ENCODE measurements around the gene STRN4. TPM values are rescaled to one million over a fixed set of nuclear protein-coding genes. Genes with fewer than 3 reads are reported as not detected.

The STRN4 gene
- polyA plus RNA-seq, 1 of the 3 experiments (the other 2 are of a cell fraction) = 92.8 TPM

DNA sequence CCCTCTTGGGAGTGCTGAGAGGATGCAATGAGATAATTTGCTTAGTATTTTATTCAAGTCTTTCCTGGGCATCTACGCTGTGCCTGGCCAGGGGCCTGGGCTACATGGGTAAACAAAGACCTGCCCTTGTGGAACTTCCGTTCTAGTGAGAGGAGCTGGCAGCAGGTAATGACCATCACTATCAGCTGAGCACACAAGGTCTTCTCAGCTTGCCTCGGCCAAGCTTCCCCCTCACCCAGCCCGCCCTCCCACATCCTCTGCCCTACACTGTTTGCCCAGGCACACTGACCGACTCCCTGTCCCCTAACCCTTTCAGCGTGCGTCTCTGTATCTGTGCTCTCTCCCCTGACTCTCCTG is 9.0 kb downstream of the STRN4 start:
- H3K79me2 ChIP-seq (ENCODE audit: insufficient read depth) = peaks cover 94% of the 10 kb centered on the region
- no peak overlapping the region for H2AFZ ChIP-seq (ENCODE audit: low read depth)
- H3K9ac ChIP-seq = no peak overlapping the region
- TF ChIP-seq TAF1 (IDR thresholded peaks at IDR 0.05; ENCODE audit: borderline replicate concordance, low read depth, low read length) = no peak
- no peak overlapping the region for H3K27ac ChIP-seq (ENCODE audit: low read depth in 2 of 2, low read length in 1 of 2)
- CTCF ChIA-PET = interaction anchor here (0.9 to 4.0 kb wide), 3 partner anchors 8 to 103 kb away, joined by 3 to 32 read pairs (median 4); partner anchors contain the start of gene FKRP
- H3K4me1 ChIP-seq (ENCODE audit: control insufficient read depth in 1 of 2, insufficient read depth in 2 of 2, low read depth in 1 of 2, low read length in 1 of 2) = peaks cover 0 to 8% of the 10 kb centered on the region in 2 experiments; a peak in 1 of 4 replicates
- no peak overlapping the region for H3K4me2 ChIP-seq
- no peaks in the 10 kb centered on the region for H3K9me3 ChIP-seq
- POLR2A ChIA-PET = no interaction called here
- peaks cover 25 to 59% of the 10 kb centered on the region in 2 experiments for H3K36me3 ChIP-seq (replicated peaks in 1 of 2; ENCODE audit: control insufficient read depth in 1 of 2, insufficient read depth in 2 of 2, low read length in 1 of 2)
- 100% methylated on average over 4 of the region's 7 CpGs for WGBS (ENCODE audit: low lambda C conversion rate)
- no peaks in the 10 kb centered on the region for H3K9me2 ChIP-seq
- peaks cover 12% of the 10 kb centered on the region for H3F3A ChIP-seq (replicated peaks; ENCODE audit: insufficient read depth)
- no peak overlapping the region for H3K4me3 ChIP-seq (ENCODE audit: low read depth in 2 of 2, low read length in 1 of 2)
- H4K20me1 ChIP-seq (ENCODE audit: insufficient read depth) = peaks cover 72% of the 10 kb centered on the region
- DNase-seq = no peak
- H3K27me3 ChIP-seq (ENCODE audit: insufficient read depth) = no peaks in the 10 kb centered on the region

- Histone ChIP-seq H3K9me3 (no peaks in the 10 kb centered on the region), H3K79me2 (ENCODE audit: insufficient read depth) (peaks cover 94% of the 10 kb centered on the region), H3K27ac (ENCODE audit: low read depth in 2 of 2, low read length in 1 of 2) (no peak overlapping the region; a peak in 1 of 4 replicates), H3K27me3 (ENCODE audit: insufficient read depth) (no peaks in the 10 kb centered on the region), H3K36me3 (replicated peaks in 1 of 2; ENCODE audit: control insufficient read depth in 1 of 2, insufficient read depth in 2 of 2, low read length in 1 of 2) (peaks cover 25 to 61% of the 10 kb centered on the region in 2 experiments), H3K9me2 (no peaks in the 10 kb centered on the region), H3K4me3 (ENCODE audit: low read depth in 2 of 2, low read length in 1 of 2) (no peak overlapping the region), H3K4me1 (ENCODE audit: control insufficient read depth in 1 of 2, insufficient read depth in 2 of 2, low read depth in 1 of 2, low read length in 1 of 2) (peaks cover 5 to 8% of the 10 kb centered on the region in 2 experiments; a peak in 2 of 4 replicates), H3F3A (replicated peaks; ENCODE audit: insufficient read depth) (peaks cover 12% of the 10 kb centered on the region), H2AFZ (ENCODE audit: low read depth) (no peak overlapping the region), H4K20me1 (ENCODE audit: insufficient read depth) (peaks cover 72% of the 10 kb centered on the region), H3K9ac (no peak overlapping the region), H3K4me2 (no peak overlapping the region)
- CTCF ChIA-PET = interaction anchor here (0.9 to 4.0 kb wide), 5 partner anchors 9 to 104 kb away, joined by 3 to 32 read pairs (median 3); partner anchors contain the start of gene FKRP
- POLR2A ChIA-PET = no interaction called here
- no peak for TF ChIP-seq TAF1 (IDR thresholded peaks at IDR 0.05; ENCODE audit: borderline replicate concordance, low read depth, low read length)
- no peak for TF ChIP-seq GABPA (IDR thresholded peaks at IDR 0.05; ENCODE audit: low read depth)
- no peak for TF ChIP-seq FOSL2 (IDR thresholded peaks at IDR 0.05; ENCODE audit: borderline replicate concordance, low read depth)
- no peak for TF ChIP-seq USF2 (IDR thresholded peaks at IDR 0.05; ENCODE audit: borderline replicate concordance, low read depth, low read length)
- no peak for TF ChIP-seq SMC3 (IDR thresholded peaks at IDR 0.05; ENCODE audit: low read depth, low read length)
- TF ChIP-seq RCOR1 (IDR thresholded peaks at IDR 0.05; ENCODE audit: low read length) = no peak
- TF ChIP-seq RXRA (IDR thresholded peaks at IDR 0.05; ENCODE audit: borderline replicate concordance, low read depth) = no peak
- no peak for TF ChIP-seq JUND (IDR thresholded peaks at IDR 0.05)
- TF ChIP-seq FOXM1 (IDR thresholded peaks at IDR 0.05; ENCODE audit: low read depth) = no peak
- TF ChIP-seq, protein P1, sequence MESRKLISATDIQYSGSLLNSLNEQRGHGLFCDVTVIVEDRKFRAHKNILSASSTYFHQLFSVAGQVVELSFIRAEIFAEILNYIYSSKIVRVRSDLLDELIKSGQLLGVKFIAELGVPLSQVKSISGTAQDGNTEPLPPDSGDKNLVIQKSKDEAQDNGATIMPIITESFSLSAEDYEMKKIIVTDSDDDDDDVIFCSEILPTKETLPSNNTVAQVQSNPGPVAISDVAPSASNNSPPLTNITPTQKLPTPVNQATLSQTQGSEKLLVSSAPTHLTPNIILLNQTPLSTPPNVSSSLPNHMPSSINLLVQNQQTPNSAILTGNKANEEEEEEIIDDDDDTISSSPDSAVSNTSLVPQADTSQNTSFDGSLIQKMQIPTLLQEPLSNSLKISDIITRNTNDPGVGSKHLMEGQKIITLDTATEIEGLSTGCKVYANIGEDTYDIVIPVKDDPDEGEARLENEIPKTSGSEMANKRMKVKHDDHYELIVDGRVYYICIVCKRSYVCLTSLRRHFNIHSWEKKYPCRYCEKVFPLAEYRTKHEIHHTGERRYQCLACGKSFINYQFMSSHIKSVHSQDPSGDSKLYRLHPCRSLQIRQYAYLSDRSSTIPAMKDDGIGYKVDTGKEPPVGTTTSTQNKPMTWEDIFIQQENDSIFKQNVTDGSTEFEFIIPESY (IDR thresholded peaks at IDR 0.05; ENCODE audit: borderline replicate concordance, low read depth) = no peak
- TF ChIP-seq, protein P2, sequence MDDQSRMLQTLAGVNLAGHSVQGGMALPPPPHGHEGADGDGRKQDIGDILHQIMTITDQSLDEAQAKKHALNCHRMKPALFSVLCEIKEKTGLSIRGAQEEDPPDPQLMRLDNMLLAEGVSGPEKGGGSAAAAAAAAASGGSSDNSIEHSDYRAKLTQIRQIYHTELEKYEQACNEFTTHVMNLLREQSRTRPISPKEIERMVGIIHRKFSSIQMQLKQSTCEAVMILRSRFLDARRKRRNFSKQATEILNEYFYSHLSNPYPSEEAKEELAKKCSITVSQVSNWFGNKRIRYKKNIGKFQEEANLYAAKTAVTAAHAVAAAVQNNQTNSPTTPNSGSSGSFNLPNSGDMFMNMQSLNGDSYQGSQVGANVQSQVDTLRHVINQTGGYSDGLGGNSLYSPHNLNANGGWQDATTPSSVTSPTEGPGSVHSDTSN (IDR thresholded peaks at IDR 0.05) = no peak
- no peak for TF ChIP-seq CHD2 (IDR thresholded peaks at IDR 0.05; ENCODE audit: low read length, partially characterized antibody)
- TF ChIP-seq RFX5 (IDR thresholded peaks at IDR 0.05; ENCODE audit: low read length) = no peak
- TF ChIP-seq, protein P3, sequence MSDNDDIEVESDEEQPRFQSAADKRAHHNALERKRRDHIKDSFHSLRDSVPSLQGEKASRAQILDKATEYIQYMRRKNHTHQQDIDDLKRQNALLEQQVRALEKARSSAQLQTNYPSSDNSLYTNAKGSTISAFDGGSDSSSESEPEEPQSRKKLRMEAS (IDR thresholded peaks at IDR 0.05; ENCODE audit: low read depth) = no peak
- TF ChIP-seq, protein P4, sequence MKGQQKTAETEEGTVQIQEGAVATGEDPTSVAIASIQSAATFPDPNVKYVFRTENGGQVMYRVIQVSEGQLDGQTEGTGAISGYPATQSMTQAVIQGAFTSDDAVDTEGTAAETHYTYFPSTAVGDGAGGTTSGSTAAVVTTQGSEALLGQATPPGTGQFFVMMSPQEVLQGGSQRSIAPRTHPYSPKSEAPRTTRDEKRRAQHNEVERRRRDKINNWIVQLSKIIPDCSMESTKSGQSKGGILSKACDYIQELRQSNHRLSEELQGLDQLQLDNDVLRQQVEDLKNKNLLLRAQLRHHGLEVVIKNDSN (IDR thresholded peaks at IDR 0.05; ENCODE audit: borderline replicate concordance, low read depth) = no peak
- WGBS (ENCODE audit: low lambda C conversion rate) = 89% methylated on average over 18 of the region's 22 CpGs
- DNase-seq = no peak
These were observed 9.5 kb downstream of the STRN4 start for GRCh38 chr19:46736531-46737297.
